ENCODE measurements around the gene PAQR5.

GRCh38 chr15:69434238-69434637 lies 135.5 kb downstream of the PAQR5 start:
- TF ChIP-seq POLR2AphosphoS5 (IDR thresholded peaks at IDR 0.05) (no peak), CTCF (IDR thresholded peaks at IDR 0.05) (no peak), POLR2A (IDR thresholded peaks at IDR 0.05) (no peak)
